Ecto neural progenitor cell (in vitro differentiated cells): ENCODE results near the gene DYNC2LI1.

Experiments used
- DNase-seq: peaks from one replicate; pipeline ENCODE4 v3.0.0-alpha.2; 2018; ENCODE audit warnings: low spot score

DYNC2LI1 gene

DNA sequence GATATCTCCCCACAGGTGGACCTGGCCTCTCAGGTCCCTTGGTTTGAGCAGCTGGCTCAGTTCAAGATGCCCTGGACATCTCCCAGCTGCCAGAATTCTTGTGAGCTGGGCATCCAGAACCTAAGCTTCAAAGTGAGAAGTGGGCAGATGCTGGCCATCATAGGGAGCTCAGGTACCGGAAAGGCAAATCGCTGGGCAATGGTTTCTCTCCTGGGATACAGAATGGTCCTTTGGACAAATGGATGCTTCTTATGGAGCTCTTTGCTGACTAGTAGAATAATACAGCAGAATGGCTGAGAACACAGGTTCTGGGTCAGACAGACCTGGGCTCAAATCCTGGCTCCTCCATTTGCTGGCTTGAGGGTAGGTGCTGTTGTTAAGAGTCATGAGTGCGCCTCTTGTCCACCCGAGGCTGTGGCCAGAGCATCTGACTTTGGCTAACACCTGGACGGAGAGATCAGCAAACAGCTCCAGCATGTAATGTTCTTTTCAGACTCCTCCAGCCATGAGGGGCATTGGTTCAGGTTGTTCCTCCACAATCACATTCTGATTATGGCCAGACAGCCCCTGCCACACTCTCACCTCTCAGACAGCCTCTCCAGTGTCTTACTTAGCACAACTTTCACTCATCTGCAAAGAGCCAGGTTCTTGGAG, 72.4 kb downstream of the DYNC2LI1 start:
- DNase-seq: peak; percentile 24

DNA sequence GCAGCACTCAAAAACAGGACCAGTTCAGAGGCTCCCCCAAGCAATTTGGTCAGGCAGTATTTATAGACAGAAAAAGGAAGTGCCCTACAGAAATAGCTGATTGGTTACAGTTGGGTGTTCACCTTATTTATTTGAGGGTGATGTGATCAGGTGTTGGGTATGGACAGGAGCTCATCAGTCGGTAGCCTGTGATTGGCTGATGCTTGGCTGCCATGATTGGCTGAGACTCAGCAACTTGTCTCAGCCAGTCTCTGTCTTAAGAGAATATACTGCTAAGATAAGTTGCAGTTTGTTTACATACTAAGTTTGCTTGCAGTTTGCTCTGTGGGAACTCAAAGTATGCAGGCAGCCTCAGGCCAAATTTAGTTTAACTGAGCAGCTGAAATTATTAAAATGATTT, 74.4 kb downstream of the DYNC2LI1 start:
- DNase-seq: no peak

DNA sequence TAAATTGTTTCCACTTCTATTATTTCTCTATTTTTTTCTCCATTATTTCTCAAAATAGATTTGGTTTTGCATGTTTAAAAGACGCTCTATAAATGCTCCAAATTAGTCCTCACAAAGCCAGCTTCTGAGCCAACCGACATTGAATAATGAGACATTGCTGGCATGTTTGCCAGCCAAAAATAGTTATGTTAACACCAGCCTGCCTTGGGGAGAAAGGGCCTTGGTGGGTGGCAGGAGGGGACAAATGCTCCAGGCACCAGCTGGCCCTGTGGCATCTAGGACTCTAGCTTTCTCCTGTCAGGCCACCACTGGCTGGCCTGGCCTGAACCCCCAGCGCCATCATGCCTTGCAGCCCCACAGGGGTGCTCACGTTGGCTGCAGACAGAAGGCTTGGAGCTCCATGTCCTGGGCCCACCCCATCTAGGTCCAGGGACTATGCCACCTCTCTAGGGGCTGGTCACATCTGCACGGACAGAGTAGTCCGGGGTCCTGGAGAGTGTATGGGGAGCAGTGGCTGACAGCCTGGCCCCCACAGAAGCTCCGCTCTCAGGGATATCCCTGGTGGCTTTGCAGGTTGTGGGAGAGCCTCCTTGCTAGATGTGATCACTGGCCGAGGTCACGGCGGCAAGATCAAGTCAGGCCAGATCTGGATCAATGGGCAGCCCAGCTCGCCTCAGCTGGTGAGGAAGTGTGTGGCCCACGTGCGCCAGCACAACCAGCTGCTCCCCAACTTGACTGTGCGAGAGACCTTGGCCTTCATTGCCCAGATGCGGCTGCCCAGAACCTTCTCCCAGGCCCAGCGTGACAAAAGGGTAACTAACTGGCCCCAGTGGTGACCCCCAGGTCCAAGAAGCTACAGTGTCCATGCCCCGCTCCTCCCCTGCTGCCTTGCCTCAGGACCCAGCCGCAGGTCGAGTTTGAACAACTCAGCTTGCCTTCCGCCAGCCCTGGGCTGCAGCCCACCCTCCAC, 77.5 kb downstream of the DYNC2LI1 start:
- peak; percentile 39 for DNase-seq

DNA sequence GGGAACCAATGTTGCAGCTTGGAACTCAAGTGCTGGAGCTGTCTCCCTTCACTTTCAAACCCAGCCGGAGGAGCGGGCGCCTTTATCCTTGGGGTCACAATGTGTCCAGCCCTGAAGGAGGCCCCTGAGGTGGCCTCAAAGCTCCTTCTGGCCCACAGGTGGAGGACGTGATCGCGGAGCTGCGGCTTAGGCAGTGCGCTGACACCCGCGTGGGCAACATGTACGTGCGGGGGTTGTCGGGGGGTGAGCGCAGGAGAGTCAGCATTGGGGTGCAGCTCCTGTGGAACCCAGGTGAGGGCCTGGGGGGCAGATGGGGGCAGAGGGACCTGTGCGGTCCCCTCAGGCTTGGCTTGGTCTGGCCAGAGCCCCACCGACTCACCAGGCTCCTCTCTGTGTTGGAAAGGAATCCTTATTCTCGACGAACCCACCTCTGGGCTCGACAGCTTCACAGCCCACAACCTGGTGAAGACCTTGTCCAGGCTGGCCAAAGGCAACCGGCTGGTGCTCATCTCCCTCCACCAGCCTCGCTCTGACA, 78.4 kb downstream of the DYNC2LI1 start:
- DNase-seq: peak; percentile 38

DNA sequence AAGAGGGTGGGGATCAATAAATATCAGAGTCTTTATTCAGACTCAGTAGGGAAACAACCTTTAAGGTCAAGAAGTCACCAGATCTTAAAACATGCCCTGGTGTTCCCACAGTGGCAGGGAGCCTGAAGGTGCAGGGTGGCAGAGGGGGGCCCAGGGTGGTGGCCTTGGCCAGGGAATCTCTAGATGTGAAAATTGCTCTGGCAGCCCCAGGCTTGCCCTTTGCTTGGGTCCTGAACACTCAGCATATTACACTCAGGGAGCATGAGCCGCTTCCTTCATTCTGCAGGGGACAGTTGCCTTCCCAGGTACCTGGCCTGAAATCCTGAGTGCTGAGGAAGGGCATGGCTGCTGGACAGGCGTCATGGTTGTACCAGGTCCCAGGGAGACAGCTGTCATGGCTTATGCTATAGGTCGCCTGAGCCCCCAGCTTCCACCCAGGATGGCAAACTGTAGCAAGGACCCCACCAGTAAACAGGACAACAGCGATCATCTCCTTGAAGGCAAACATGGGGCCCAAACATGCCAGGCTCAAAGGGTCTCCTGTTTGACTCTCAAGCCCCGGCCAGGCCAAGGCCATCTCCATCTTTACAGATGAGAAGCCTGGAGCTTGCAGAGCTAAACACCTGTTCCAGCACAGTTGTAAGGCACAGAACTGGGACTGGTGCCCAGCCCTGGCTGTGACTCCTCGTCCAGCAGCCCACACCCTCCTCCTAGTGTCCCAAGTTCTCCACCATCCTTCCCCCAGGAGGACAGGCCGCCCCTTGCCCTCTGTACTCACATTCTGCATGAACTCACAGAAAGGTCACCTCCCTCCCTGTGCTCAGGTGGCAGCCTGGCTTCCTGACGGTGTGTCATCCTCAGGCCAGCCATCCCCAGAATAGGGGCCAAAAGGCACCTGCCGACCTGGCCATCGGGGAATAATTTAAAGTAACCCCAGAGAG, 79.6 kb downstream of the DYNC2LI1 start:
- peak; percentile 32 for DNase-seq

DNA sequence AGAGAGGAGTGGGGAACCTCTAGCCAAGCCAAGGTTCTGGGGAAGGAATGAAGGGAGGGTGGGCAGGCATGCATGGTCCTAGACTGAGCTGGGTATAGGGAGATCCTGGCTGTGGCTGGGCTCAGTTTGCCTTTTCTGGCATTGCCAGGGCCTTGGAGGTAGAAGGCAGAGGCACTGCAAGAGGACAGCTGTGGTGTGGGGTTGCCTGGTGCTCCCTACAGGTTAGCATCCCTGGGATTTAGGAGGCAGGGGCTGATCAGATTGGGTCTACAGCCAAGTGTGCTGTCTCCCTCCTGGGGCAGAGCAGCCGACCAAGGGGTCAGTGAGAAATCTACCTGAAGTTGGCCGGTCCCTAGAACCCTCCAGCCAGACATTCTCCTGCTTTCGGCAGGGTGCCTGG, 80.8 kb downstream of the DYNC2LI1 start:
- DNase-seq: peak; percentile 22

DNA sequence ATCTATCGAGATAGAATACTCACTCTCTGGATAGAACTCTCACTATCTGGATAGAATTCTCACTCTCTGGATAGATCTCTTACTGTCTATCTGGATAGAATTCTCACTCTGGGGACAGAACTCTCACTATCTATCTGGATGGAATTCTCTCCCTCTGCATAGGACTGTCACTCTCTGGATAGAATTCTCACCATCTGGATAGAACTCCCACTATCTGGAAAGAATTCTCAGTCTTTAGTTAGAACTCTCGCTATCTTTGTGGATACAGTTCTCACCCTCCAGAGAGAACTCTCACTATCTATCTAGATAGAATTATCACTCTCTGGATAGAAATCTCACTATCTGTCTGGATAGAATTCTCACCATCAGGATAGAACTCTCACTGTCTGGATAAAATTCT, 81.5 kb downstream of the DYNC2LI1 start:
- no peak for DNase-seq
